ENCODE results near the gene METTL16. TPM values are rescaled to one million over a fixed set of nuclear protein-coding genes. Genes with fewer than 3 reads are reported as not detected.
"Not testable (repeated sequence)": the region's sequence is repeated elsewhere in the genome, so short reads cannot be mapped to it uniquely, and the experiment has no call there.

The METTL16 gene, protein sequence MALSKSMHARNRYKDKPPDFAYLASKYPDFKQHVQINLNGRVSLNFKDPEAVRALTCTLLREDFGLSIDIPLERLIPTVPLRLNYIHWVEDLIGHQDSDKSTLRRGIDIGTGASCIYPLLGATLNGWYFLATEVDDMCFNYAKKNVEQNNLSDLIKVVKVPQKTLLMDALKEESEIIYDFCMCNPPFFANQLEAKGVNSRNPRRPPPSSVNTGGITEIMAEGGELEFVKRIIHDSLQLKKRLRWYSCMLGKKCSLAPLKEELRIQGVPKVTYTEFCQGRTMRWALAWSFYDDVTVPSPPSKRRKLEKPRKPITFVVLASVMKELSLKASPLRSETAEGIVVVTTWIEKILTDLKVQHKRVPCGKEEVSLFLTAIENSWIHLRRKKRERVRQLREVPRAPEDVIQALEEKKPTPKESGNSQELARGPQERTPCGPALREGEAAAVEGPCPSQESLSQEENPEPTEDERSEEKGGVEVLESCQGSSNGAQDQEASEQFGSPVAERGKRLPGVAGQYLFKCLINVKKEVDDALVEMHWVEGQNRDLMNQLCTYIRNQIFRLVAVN
- polyA plus RNA-seq (2013, experiment 1 of 4) = 54.8 TPM
- polyA plus RNA-seq (2013, experiment 2 of 4) = 50.3 TPM
- polyA plus RNA-seq (2013, experiment 3 of 4) = 39.6 TPM
- polyA plus RNA-seq (2013, experiment 4 of 4) = 39.8 TPM

DNA sequence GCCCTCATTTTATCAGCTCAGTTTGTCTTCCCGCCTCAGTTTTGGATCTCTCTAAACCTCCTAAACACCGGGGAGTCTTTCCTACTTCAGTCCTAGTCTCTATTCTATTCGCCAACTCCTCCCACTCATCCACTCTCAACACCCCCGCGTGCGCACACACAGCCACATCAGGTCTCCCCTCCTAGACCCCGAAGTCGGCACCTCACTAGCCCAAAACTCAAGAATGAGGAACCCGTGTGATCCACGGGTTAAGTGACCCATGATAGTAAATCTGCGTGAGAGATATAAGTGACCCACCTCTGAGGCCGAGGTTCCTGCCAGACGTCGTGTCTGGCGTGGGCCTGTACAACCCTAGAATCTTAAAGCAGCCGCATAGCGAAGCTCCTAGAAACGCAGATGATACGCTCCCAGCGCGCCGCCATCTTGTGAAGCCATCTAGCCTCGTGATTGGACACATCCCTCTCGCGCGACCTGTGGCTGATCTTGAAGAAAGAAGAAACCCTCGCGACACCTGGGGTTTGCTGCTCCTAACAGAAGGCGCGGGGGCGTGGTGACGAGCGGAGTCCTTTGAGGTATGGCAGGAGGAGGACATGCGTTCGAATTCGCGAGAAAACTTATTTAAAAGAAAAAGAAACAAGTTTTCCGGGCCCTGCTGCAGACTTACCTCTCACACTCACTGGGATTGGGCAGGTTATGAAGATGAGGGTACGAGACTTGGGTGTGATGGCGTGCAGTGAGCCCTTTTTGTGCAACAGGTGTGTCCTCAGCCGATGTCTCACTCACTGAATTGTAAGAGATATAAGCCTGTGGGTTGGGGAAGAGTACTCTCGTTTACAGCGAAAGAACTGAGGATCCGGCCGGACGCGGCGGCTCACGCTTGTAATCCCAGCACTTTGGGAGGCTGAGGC lies at the start of gene METTL16:
METTL16 (minus strand) TSS at position 427 of the 908 bp plus-strand sequence. CDS start 9,557 bp downstream, outside the sequence.
- no peaks in the 10 kb centered on the region for H3K36me3 ChIP-seq (ENCODE audit: control insufficient read depth, insufficient read depth, low read length)
- no peaks in the 10 kb centered on the region for H3K9me3 ChIP-seq (ENCODE audit: control insufficient read depth, low read length)
- no peaks in the 10 kb centered on the region for H3K27me3 ChIP-seq (ENCODE audit: control insufficient read depth, insufficient read depth, low read length, poor library complexity, severe bottlenecking)
- H3K4me1 ChIP-seq (ENCODE audit: control insufficient read depth, insufficient read depth, low read length) = no peaks in the 10 kb centered on the region
- H3K4me3 ChIP-seq (ENCODE audit: insufficient read depth, low read depth, low read length) = peak within 1 kb of the TSS; percentile 75
- H3K27ac ChIP-seq (ENCODE audit: insufficient read depth, low read depth, low read length, poor library complexity, severe bottlenecking) = peak within 1 kb of the TSS; percentile 84
- 1% methylated on average over 49 of the region's 49 CpGs for WGBS, 2 experiments

DNA sequence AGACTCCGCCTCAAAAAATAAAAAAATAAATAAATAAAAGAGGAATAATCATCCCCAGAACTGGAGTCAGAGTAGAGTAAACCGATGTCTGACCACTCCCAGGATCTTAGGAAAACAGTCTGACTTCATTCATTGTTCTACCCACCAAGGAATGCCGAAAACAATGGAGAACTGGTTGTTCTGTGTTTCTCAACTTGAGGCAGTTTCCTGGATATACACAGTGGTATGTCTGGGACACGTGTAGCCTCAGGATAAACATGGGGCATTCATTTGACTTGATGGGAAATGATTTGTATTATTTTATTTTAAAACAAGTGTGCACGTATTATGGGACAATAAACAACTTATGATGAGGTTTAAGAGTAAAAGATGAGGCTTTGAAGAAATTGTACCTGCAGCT lies 49.0 kb upstream of the METTL16 start:
- Histone ChIP-seq H3K36me3 (ENCODE audit: control insufficient read depth, insufficient read depth, low read length) (no peaks in the 10 kb centered on the region), H3K27ac (ENCODE audit: insufficient read depth, low read depth, low read length, poor library complexity, severe bottlenecking) (no peak overlapping the region), H3K4me3 (ENCODE audit: insufficient read depth, low read depth, low read length) (no peak overlapping the region), H3K9me3 (ENCODE audit: control insufficient read depth, low read length) (no peaks in the 10 kb centered on the region), H3K27me3 (ENCODE audit: control insufficient read depth, insufficient read depth, low read length, poor library complexity, severe bottlenecking) (no peaks in the 10 kb centered on the region), H3K4me1 (ENCODE audit: control insufficient read depth, insufficient read depth, low read length) (no peaks in the 10 kb centered on the region)
- 98 to 99% methylated on average over 4 to 5 of the region's 5 CpGs for WGBS, 2 experiments

DNA sequence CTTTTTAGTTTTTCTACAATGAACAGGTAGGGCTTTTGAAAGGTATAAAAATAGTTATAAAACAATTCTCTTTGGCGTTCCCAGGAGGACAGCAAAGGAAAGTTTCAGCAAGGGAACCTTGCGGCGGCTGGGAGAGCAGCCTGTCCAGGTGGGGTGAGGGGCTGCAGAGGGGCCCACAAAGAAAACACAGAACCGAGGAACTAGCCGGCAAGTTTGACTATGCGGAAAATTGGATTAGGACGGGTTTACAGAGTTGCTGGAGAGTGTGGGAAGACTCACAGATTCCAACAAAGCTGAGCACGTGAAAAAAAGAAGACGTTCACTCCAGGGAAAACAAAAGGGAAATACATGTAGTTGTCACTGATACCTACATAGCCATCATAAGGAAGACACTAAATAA lies 40.2 kb upstream of the METTL16 start:
- WGBS, 2 experiments = 13% methylated on average over 9 of the region's 9 CpGs
- no peaks in the 10 kb centered on the region for H3K36me3 ChIP-seq (ENCODE audit: control insufficient read depth, insufficient read depth, low read length)
- no peaks in the 10 kb centered on the region for H3K27me3 ChIP-seq (ENCODE audit: control insufficient read depth, insufficient read depth, low read length, poor library complexity, severe bottlenecking)
- H3K27ac ChIP-seq (ENCODE audit: insufficient read depth, low read depth, low read length, poor library complexity, severe bottlenecking) = peak overlapping the region; percentile 97
- H3K4me3 ChIP-seq (ENCODE audit: insufficient read depth, low read depth, low read length) = no peak overlapping the region
- no peaks in the 10 kb centered on the region for H3K9me3 ChIP-seq (ENCODE audit: control insufficient read depth, low read length)
- peaks cover 5% of the 10 kb centered on the region for H3K4me1 ChIP-seq (ENCODE audit: control insufficient read depth, insufficient read depth, low read length)

DNA sequence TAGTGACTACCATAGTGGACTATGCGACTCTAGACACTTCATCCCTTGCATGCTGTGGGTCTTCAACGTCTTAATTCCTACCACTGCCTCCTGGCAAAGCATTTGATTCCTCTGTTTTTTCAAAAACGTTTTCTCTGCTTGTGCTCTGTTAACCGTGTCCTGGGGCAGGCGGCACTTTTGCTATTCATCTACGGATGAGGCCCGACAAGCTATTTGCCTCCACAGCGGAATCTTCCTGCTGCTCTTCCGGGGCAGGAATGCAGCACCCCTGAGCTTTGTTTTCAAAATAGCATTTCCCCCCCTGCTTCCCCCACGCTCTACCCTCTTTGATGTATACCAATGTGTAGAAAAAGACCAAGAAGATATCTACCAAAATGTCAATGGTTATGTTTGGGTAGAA lies 39.8 kb upstream of the METTL16 start:
- no peaks in the 10 kb centered on the region for H3K9me3 ChIP-seq (ENCODE audit: control insufficient read depth, low read length)
- peaks cover 5% of the 10 kb centered on the region for H3K4me1 ChIP-seq (ENCODE audit: control insufficient read depth, insufficient read depth, low read length)
- H3K4me3 ChIP-seq (ENCODE audit: insufficient read depth, low read depth, low read length) = no peak overlapping the region
- H3K27ac ChIP-seq (ENCODE audit: insufficient read depth, low read depth, low read length, poor library complexity, severe bottlenecking) = peak overlapping the region; percentile 97
- WGBS, 2 experiments = 5 to 8% methylated on average over 9 of the region's 10 CpGs
- no peaks in the 10 kb centered on the region for H3K27me3 ChIP-seq (ENCODE audit: control insufficient read depth, insufficient read depth, low read length, poor library complexity, severe bottlenecking)
- no peaks in the 10 kb centered on the region for H3K36me3 ChIP-seq (ENCODE audit: control insufficient read depth, insufficient read depth, low read length)

DNA sequence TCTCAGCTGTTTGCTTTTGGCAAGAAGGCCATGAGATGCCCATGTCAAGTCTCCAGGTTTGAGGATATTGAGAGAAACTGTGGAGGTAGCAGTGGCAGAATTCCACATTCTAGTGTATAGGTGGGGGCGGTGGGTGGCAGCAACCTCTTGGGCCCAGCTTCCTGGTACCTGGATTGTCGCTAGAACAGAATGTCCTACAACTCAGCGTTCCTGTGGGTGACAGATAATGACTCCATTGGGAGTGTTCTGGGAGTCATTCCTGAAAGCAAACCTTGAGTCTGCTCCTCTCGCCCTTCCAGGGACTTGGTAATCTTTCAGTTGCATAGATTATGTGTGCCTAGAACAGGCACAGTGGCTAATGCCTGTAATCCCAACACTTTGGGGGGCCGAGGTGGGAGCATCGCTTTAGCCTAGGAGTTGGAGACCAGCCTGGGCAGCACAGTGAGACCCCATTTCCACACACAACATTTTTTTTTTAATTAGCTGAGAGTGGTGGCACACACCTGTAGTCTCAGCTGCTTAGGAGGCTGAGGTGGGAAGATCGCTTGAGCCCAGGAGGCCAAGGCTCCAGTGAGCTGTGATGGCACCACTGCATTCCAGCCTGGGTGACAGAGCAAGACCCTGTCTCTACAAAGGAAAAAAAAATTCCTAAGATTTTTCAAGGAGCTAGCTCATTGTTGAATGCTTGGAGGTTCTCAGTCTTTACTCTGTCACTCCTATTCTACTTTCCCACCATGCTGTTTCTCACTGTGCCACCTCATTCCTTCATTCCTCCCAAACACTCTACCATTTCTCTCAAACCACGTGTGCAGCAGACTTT lies 37.9 kb upstream of the METTL16 start:
- Histone ChIP-seq H3K4me1 (ENCODE audit: control insufficient read depth, insufficient read depth, low read length) (peaks cover 5% of the 10 kb centered on the region), H3K27ac (ENCODE audit: insufficient read depth, low read depth, low read length, poor library complexity, severe bottlenecking) (no peak overlapping the region), H3K4me3 (ENCODE audit: insufficient read depth, low read depth, low read length) (no peak overlapping the region), H3K27me3 (ENCODE audit: control insufficient read depth, insufficient read depth, low read length, poor library complexity, severe bottlenecking) (no peaks in the 10 kb centered on the region), H3K36me3 (ENCODE audit: control insufficient read depth, insufficient read depth, low read length) (no peaks in the 10 kb centered on the region), H3K9me3 (ENCODE audit: control insufficient read depth, low read length) (no peaks in the 10 kb centered on the region)
- WGBS, 2 experiments = 95 to 97% methylated on average over 7 of the region's 8 CpGs

DNA sequence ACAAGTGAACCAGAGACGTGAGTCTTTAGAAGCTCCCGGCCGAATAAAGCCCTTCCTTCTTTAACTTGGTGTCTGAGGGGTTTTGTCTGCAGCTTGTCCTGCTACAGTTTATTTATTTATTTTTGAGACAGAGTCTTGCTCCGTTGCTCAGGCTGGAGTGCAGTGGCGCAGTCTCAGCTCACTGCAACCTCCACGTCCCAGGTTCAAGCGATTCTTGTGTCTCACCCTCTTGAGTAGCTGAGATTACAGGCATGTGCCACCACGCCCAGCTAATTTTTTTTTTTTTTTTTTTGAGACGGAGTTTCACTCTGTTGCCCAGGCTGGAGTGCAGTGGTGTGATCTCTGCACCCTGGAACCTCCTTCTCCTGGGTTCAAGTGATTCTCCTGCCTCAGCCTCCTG lies 36.3 kb upstream of the METTL16 start:
- not testable (repeated sequence) for H3K4me1 ChIP-seq (ENCODE audit: control insufficient read depth, insufficient read depth, low read length); H3K4me3 ChIP-seq (ENCODE audit: insufficient read depth, low read depth, low read length); H3K27ac ChIP-seq (ENCODE audit: insufficient read depth, low read depth, low read length, poor library complexity, severe bottlenecking); H3K27me3 ChIP-seq (ENCODE audit: control insufficient read depth, insufficient read depth, low read length, poor library complexity, severe bottlenecking); H3K36me3 ChIP-seq (ENCODE audit: control insufficient read depth, insufficient read depth, low read length); H3K9me3 ChIP-seq (ENCODE audit: control insufficient read depth, low read length)
- 89 to 91% methylated on average over 9 of the region's 9 CpGs for WGBS, 2 experiments

DNA sequence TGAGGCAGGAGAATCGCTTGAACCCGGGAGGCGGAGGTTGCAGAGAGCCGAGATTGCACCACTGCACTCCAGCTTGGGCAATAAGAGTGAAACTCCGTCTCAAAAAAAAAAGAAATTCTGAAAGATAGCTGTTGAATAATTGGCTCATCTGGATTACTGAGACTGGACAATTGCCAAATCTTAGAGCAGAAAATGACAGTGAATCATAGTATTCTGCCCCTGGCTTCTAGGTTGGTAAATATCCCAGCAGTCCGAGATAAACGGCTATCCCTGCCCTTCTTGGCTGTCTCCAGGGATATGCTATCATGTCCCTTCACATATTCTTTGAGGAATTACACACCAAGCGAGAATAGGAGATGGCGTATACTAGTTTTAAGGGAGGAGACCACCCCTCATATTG lies 35.5 kb upstream of the METTL16 start:
- no peaks in the 10 kb centered on the region for H3K9me3 ChIP-seq (ENCODE audit: control insufficient read depth, low read length)
- H3K4me1 ChIP-seq (ENCODE audit: control insufficient read depth, insufficient read depth, low read length) = peaks cover 5% of the 10 kb centered on the region
- H3K27me3 ChIP-seq (ENCODE audit: control insufficient read depth, insufficient read depth, low read length, poor library complexity, severe bottlenecking) = no peaks in the 10 kb centered on the region
- H3K27ac ChIP-seq (ENCODE audit: insufficient read depth, low read depth, low read length, poor library complexity, severe bottlenecking) = no peak overlapping the region
- WGBS, 2 experiments = 91 to 96% methylated on average over 9 of the region's 9 CpGs
- no peak overlapping the region for H3K4me3 ChIP-seq (ENCODE audit: insufficient read depth, low read depth, low read length)
- H3K36me3 ChIP-seq (ENCODE audit: control insufficient read depth, insufficient read depth, low read length) = no peaks in the 10 kb centered on the region

DNA sequence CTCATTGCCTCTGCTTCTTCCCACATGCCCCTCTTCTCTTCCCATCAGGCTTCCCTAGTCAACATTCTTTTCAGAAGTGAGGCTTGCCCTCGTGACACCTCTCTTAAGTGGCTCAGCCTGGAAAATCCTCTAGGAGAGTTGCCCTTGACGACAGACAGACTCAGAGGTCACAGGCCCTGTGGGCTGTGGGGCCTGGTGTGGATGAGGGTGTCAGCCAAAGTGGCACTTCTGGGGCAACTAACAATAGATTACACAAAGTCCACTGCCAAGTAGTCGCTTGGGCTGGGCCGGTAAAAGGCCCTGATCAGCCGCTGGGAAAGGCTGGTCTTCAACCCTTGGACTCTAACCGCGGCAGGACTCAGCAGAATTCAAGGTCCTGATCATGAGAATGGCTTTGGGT lies 33.7 kb upstream of the METTL16 start:
- no peaks in the 10 kb centered on the region for H3K4me1 ChIP-seq (ENCODE audit: control insufficient read depth, insufficient read depth, low read length)
- WGBS, 2 experiments = 87 to 88% methylated on average over 7 of the region's 7 CpGs
- no peaks in the 10 kb centered on the region for H3K36me3 ChIP-seq (ENCODE audit: control insufficient read depth, insufficient read depth, low read length)
- no peaks in the 10 kb centered on the region for H3K9me3 ChIP-seq (ENCODE audit: control insufficient read depth, low read length)
- no peak overlapping the region for H3K4me3 ChIP-seq (ENCODE audit: insufficient read depth, low read depth, low read length)
- no peaks in the 10 kb centered on the region for H3K27me3 ChIP-seq (ENCODE audit: control insufficient read depth, insufficient read depth, low read length, poor library complexity, severe bottlenecking)
- no peak overlapping the region for H3K27ac ChIP-seq (ENCODE audit: insufficient read depth, low read depth, low read length, poor library complexity, severe bottlenecking)

DNA sequence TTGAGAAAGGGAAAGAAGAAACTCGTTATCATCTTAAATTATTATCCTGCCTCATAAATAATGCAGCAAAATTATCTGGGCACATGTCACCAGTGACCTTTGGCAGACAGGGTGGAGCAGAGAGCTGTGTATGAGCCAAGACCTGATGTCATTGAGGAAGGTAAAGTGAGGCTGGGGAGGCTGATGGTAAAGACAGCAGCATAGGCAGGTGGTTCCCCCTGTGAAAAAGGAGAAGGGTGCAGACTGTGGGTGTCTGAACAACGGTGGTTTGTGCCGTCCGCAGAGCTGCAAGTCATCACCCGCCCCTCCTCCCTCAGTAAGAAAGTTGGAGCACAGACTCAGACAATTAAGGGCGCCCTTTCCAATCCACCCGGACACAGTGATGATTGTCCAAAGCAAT lies 30.8 kb upstream of the METTL16 start:
- Histone ChIP-seq H3K4me1 (ENCODE audit: control insufficient read depth, insufficient read depth, low read length) (no peaks in the 10 kb centered on the region), H3K27ac (ENCODE audit: insufficient read depth, low read depth, low read length, poor library complexity, severe bottlenecking) (no peak overlapping the region), H3K27me3 (ENCODE audit: control insufficient read depth, insufficient read depth, low read length, poor library complexity, severe bottlenecking) (no peaks in the 10 kb centered on the region), H3K4me3 (ENCODE audit: insufficient read depth, low read depth, low read length) (no peak overlapping the region), H3K9me3 (ENCODE audit: control insufficient read depth, low read length) (no peaks in the 10 kb centered on the region), H3K36me3 (ENCODE audit: control insufficient read depth, insufficient read depth, low read length) (no peaks in the 10 kb centered on the region)
- 88 to 91% methylated on average over 7 of the region's 7 CpGs for WGBS, 2 experiments
